Effector memory CD4-positive, alpha-beta T cell (primary cell): Measurements from ENCODE around the gene WIPF3.

ENCODE experiments used
- DNase-seq, 3 donors: peaks; one replicate each; pipeline ENCODE4 v3.0.0-alpha.2; 2020
- H3K27ac ChIP-seq: 2 replicates; pipeline ENCODE4 v1.7.0; 2013; ENCODE audit warnings: mild to moderate bottlenecking, low read length, moderate library complexity; ENCODE audit not compliant: insufficient read depth, poor library complexity, severe bottlenecking
- H3K27me3 ChIP-seq: replicated peaks from 2 replicates; pipeline ENCODE4 v1.7.0; 2013; ENCODE audit warnings: mild to moderate bottlenecking, low read length; ENCODE audit not compliant: insufficient read depth, control insufficient read depth, poor library complexity, severe bottlenecking
- H3K36me3 ChIP-seq: 2 replicates; pipeline ENCODE4 v1.7.0; 2013; ENCODE audit warnings: mild to moderate bottlenecking, low read length, moderate library complexity; ENCODE audit not compliant: control insufficient read depth, insufficient read depth
- H3K4me1 ChIP-seq: 2 replicates; pipeline ENCODE4 v1.7.0; 2013; ENCODE audit warnings: low read length, mild to moderate bottlenecking; ENCODE audit not compliant: control insufficient read depth, insufficient read depth, poor library complexity, severe bottlenecking
- H3K4me3 ChIP-seq: 2 replicates; pipeline ENCODE4 v1.7.0; 2013; ENCODE audit warnings: low read length, low read depth, mild to moderate bottlenecking; ENCODE audit not compliant: insufficient read depth, poor library complexity, severe bottlenecking
- H3K9me3 ChIP-seq: 2 replicates; pipeline ENCODE4 v1.7.0; 2013; ENCODE audit warnings: mild to moderate bottlenecking, low read length, moderate library complexity; ENCODE audit not compliant: control insufficient read depth

Gene WIPF3

GRCh38 chr7:29808075-29808801 is 1.9 kb downstream of the WIPF3 start:
- Histone ChIP-seq H3K9me3 (no peaks in the 10 kb centered on the region), H3K4me1 (no peaks in the 10 kb centered on the region), H3K27me3 (peaks cover 5% of the 10 kb centered on the region), H3K4me3 (no peak overlapping the region), H3K36me3 (no peaks in the 10 kb centered on the region), H3K27ac (no peak overlapping the region)
- DNase-seq: no peak

DNA sequence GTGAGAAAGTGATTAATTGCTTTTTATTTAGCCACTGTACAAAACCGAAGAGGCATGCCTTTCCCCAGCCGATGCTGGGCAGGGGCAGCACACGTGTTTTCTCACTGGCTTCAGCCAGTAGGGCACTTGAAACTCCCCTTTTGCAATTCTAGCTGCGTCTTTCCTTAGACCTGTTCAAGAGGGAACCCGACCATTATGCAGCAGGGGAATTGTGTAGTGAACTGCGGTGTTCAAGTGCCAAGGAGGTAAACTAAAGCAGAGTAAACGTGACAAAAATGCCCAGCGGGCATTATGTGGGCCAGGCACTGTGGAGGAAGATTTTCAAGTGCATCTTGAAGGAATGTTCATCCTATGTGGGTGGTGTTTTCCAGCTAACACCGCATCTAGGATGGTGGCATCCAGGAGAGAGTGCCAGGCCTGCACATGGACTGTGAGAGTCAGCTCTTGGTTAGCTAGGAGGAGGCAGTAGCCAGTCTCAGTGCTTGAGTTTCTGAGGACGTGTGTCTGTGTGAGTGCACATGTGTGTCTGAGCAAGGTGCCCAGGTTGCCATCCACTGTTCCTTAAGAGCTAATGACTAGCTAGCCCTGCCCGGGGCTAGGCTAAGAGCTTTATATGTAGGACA is 3.3 kb downstream of the WIPF3 start:
- no peak overlapping the region for H3K27ac ChIP-seq
- H3K9me3 ChIP-seq: no peaks in the 10 kb centered on the region
- no peak overlapping the region for H3K4me3 ChIP-seq
- no peaks in the 10 kb centered on the region for H3K36me3 ChIP-seq
- no peak for DNase-seq
- H3K27me3 ChIP-seq: peaks cover 5% of the 10 kb centered on the region
- no peaks in the 10 kb centered on the region for H3K4me1 ChIP-seq

DNA sequence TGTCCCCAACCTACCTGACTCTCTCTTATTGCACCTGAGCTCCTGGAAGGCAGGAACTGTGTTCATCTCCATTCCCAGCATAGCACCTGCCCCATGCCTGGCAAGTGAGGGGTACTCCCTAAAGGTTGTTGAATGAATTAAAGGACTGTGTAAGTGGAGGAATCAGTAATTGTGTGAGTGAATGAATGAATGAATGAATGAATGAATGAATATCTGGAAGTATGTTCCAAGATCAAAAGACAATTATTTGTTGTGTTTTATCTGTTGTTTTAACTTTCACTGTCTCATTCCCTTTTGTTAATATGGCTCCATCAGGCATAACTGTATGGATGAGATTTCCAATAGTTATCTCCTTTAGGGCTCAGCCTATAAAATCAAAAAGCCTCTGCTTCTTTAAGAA is 4.0 kb downstream of the WIPF3 start:
- H3K4me1 ChIP-seq: no peaks in the 10 kb centered on the region

GRCh38 chr7:29810813-29811482 is 4.6 kb downstream of the WIPF3 start:
- H3K4me3 ChIP-seq: no peak overlapping the region
- H3K27me3 ChIP-seq: peaks cover 3% of the 10 kb centered on the region
- no peak for DNase-seq
- no peaks in the 10 kb centered on the region for H3K4me1 ChIP-seq
- H3K27ac ChIP-seq: no peak overlapping the region
- no peaks in the 10 kb centered on the region for H3K9me3 ChIP-seq
- no peaks in the 10 kb centered on the region for H3K36me3 ChIP-seq

More for the DNA sequence above, 4.0 kb downstream of the WIPF3 start:
- DNase-seq: no peak
- H3K27me3 ChIP-seq: peaks cover 5% of the 10 kb centered on the region
- H3K36me3 ChIP-seq: no peaks in the 10 kb centered on the region
- no peaks in the 10 kb centered on the region for H3K9me3 ChIP-seq
- no peak overlapping the region for H3K27ac ChIP-seq
- H3K4me3 ChIP-seq: no peak overlapping the region

- Histone ChIP-seq H3K4me3 (no peak overlapping the region), H3K27me3 (no peaks in the 10 kb centered on the region), H3K36me3 (no peaks in the 10 kb centered on the region), H3K9me3 (no peaks in the 10 kb centered on the region), H3K4me1 (no peaks in the 10 kb centered on the region), H3K27ac (no peak overlapping the region)
- no peak for DNase-seq
Measured at GRCh38 chr7:29811586-29811985, 5.3 kb downstream of the WIPF3 start.

- Histone ChIP-seq H3K4me1 (no peaks in the 10 kb centered on the region), H3K9me3 (no peaks in the 10 kb centered on the region), H3K36me3 (no peaks in the 10 kb centered on the region), H3K27me3 (no peaks in the 10 kb centered on the region), H3K27ac (no peak overlapping the region), H3K4me3 (no peak overlapping the region)
- DNase-seq: no peak
Measured at GRCh38 chr7:29812185-29812876, 6.0 kb downstream of the WIPF3 start.

DNA sequence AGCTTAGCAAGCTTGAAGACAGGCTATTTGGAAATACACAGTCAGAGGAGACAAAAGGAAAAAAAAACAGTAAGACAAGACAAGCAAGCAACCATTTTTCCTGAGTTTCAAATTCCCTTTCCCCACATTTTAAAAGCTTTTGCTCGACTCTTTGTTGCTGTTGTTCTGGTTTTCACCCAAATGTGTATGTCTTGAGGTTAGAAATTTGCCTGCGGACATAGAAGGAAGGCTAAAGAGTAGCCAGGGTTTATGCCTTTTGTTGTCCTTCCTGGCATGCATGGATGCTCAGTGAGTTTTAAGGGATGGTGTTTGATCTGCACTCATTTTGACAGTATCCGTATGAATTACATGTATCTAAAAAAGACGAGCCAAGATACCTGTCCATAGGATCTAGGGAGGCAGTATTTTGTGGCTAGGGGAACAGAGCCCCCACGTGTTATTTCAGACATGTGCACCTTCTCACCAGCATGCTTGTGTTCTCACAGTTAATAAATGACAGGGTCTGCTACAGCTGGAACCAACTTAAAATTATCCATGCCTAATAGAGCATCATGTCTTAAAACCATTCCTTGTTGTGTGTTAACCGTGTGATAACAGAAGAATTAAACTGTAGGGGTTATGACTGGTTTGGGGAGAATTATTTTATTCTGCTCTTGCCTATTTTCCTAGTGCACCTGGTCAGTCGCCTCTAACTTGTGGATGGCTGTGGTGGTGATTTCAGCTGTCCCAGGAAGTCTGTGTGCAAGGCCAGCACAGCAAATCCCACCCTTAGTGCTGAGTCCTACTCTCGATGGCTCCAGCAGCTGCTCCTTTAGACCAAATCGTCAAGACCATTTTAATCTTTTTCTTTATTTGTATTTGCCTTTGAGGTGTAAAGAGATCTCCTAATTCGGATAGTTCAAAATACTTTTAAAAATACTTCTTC is 9.1 kb downstream of the WIPF3 start:
- H3K4me3 ChIP-seq: no peak overlapping the region
- no peaks in the 10 kb centered on the region for H3K9me3 ChIP-seq
- no peak overlapping the region for H3K27ac ChIP-seq
- H3K36me3 ChIP-seq: no peaks in the 10 kb centered on the region
- no peaks in the 10 kb centered on the region for H3K27me3 ChIP-seq
- DNase-seq: no peak
- no peaks in the 10 kb centered on the region for H3K4me1 ChIP-seq

GRCh38 chr7:29818308-29818707 is 12.0 kb downstream of the WIPF3 start:
- H3K9me3 ChIP-seq: no peaks in the 10 kb centered on the region
- no peak for DNase-seq
- H3K4me1 ChIP-seq: no peaks in the 10 kb centered on the region
- H3K36me3 ChIP-seq: no peaks in the 10 kb centered on the region
- H3K4me3 ChIP-seq: no peak overlapping the region
- no peak overlapping the region for H3K27ac ChIP-seq
- no peaks in the 10 kb centered on the region for H3K27me3 ChIP-seq

DNA sequence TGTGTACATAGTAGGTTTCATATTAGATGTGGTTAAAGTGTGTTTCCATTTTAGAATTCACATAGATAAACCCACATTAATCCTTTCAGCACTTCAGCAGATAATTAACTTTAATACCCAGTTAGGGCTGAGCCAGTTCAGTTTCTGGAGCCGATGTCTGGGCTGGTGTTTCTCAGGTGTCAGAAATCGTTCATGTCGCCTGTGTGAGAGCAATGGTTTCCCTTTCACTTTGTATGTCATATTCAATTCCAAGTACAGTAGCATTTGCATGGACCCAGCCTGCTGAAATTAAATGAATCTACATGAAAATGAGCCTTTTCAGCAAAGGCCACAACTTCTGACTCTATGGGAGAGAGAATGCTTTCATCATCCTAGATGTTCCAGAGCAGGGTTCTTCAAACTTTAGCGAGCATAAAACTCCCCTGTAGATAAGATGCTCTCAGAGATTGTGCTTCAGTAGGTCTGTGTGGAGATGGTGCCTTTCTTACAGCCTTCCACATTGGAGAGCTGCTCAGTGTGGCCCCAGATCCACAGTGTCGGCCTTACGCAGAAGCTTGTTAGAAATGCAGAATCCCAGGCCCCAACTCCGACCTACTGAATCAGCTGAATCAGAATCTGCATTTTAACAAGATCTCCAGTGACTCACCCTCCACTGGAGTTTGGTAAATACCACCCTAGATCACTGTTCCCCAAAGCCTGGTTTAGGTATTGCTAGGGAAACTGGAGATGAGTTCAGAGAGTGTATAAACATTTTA is 19.6 kb downstream of the WIPF3 start:
- Histone ChIP-seq H3K4me1 (no peaks in the 10 kb centered on the region), H3K4me3 (no peak overlapping the region), H3K27ac (no peak overlapping the region), H3K27me3 (no peaks in the 10 kb centered on the region), H3K9me3 (no peaks in the 10 kb centered on the region), H3K36me3 (no peaks in the 10 kb centered on the region)
- no peak for DNase-seq
